ELR (cell line): ENCODE data around the gene HRH1.
"Not testable (repeated sequence)": the region's sequence is repeated elsewhere in the genome, so short reads cannot be mapped to it uniquely, and the experiment has no call there.

Experiments used
- DNase-seq: peaks from one replicate; pipeline ENCODE4 v3.0.0-alpha.2; 2015; ENCODE audit warnings: low read depth

The HRH1 gene

DNA sequence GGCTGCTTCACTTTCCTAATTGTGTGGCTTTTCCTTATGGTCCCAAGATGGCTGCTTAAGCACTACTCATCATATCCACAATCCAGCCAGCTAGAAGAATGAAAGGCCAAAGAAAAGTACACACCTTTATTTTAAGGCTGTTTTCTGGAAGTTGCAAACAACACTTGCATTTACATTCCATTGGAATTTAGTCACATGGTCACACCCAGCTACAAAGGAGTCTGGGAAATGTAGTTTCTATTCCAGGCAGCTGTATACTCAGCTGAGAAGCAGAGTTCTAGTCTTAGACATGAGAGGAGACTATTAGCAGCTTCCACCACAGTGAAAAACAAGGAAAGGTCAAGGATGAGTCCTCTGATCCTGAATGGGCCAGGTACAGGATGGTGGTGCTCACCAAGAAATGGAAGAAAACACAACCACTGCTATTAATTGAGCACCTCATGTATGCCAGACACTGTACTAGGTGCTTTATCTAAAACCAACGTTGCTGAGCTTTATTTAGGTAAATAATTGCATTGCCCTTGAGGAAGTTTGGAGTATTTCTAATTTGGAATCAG, 89.9 kb downstream of the HRH1 start:
- DNase-seq, result peak; percentile 64

DNA sequence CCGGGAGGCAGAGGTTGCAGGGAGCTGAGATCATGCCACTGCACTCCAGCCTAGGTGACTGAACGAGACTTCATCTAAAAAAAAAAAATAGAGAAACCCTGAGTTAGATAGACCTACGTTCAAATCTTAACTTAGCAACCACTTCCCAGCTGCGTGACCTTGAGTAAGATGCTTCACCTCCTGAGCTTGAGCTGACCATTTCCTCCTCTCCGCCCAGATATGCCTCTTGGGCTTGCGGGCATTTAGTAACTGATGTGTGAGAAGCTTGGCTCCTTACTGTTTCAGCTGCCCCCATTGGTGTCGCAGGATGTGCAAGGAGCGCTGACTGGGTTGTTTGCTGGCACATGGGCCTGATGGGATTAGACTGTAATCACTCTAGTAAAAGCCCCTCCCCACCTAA, 91.0 kb downstream of the HRH1 start:
- no peak for DNase-seq

DNA sequence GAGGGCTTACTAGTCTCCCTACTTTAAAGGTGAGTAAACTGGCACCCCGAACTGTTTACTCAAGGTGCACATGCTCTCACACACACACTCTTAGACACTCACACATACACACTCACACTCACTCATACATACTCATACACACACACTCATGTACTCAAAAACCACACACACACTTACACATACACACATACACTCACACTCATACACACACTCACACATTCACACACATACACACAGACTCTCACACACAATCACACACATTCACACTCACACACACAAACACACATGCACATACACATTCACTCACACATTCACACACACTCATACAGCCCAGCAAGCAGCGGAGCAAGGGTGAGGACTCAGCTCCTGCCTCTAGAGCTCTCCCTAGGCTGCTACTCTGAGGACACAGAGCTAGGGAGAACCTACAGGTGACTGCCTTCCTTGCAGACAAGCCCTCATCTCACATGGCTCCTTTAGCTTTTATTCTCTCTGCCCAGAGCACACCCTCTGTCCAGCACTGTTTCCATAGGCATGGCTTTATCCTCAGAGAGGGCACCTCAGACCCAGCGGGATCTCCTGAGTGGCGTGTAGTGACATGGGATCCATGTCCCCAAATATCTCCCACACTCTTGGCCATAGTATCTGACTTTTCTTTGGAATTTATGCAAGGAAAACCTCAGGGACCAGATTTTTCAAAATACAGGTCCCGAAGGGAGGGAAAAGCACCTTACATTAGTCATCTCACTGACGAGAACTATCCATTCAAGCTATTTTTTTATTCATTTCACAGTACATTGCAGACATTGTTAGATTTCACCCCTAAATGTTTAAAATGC, 91.8 kb downstream of the HRH1 start:
- DNase-seq, result peak; percentile 23

GRCh38 chr3:11246663-11246970, 92.3 kb downstream of the HRH1 start:
- DNase-seq, result peak; percentile 35

- no peak for DNase-seq
These were observed 93.1 kb downstream of the HRH1 start for GRCh38 chr3:11247362-11247761.

- DNase-seq, result peak; percentile 65
These were observed 94.3 kb downstream of the HRH1 start for GRCh38 chr3:11248596-11248995.

DNA sequence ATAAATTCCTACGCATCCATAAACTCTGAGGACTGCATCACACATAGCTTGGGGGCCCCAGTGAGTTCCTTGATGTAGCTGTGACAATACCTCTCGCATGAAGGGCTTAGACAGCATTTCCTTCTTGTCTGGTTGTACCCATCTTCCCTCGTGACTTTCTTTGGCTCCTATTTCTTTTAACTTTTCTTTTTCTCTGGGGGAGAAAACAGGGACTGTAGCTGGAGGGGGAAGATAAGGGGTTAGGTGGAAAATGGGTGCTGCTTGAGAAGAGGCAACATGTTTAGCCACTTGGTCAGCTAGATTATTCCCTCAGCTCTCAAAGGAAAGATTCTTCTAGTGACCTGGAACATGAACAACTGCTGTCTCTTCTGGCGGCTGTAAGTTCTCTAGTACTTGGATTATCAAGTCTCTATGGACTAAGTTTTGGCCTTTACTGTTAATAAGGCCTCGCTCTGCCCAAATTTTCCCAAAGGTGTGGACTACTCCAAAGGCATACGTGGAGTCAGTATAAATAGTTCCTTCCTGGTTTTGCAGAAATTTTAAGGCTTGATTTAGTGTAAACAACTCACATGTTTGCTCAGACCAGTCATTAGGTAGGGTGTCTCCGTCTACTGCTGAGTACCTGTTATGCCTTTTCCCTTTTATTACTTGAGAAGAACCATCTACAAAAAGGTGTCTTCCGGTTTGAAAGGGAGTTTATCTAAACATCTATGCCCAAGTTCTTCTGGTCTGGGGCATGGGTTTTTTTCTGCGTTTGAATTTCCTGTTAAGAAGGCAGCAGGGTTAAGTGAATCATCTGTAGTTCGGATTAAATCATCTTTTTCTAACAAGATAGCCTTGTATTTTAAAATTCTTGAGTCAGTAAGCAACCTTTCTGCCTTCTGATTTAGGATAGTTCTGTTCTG, 96.9 kb downstream of the HRH1 start:
- peak; percentile 32 for DNase-seq

- no peak for DNase-seq
These were observed 97.5 kb downstream of the HRH1 start for GRCh38 chr3:11251807-11252176.

- DNase-seq, result no peak
These were observed 100.6 kb downstream of the HRH1 start for GRCh38 chr3:11254876-11255275.

DNA sequence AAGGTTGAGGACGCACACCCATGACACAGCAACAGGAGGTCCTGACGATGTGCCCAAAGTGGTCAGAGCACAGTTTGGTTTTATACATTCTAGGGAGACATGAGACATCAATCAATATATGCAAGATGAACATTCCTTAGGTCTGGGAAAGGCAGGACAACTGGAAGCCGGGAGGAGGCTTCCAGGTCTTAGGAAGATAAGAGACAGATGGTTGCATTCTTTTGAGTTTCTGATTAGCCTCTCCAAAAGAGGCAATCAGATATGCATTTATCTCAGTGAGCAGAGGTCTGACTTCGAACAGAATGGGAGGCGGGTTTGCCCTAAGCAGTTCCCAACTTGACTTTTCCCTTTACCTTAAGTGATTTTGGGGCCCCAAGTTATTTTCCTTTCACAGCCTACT, 101.2 kb downstream of the HRH1 start:
- DNase-seq, result not testable (repeated sequence)

DNA sequence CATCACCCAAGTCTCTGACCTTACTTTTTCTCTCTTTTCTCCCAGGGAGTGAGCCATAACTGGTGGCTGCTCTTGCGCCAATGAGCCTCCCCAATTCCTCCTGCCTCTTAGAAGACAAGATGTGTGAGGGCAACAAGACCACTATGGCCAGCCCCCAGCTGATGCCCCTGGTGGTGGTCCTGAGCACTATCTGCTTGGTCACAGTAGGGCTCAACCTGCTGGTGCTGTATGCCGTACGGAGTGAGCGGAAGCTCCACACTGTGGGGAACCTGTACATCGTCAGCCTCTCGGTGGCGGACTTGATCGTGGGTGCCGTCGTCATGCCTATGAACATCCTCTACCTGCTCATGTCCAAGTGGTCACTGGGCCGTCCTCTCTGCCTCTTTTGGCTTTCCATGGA, 104.7 kb downstream of the HRH1 start:
- DNase-seq, result no peak

- DNase-seq, result no peak
These were observed 106.2 kb downstream of the HRH1 start for GRCh38 chr3:11260460-11260859.

- no peak for DNase-seq
These were observed 114.7 kb downstream of the HRH1 start for GRCh38 chr3:11269007-11269406.

DNA sequence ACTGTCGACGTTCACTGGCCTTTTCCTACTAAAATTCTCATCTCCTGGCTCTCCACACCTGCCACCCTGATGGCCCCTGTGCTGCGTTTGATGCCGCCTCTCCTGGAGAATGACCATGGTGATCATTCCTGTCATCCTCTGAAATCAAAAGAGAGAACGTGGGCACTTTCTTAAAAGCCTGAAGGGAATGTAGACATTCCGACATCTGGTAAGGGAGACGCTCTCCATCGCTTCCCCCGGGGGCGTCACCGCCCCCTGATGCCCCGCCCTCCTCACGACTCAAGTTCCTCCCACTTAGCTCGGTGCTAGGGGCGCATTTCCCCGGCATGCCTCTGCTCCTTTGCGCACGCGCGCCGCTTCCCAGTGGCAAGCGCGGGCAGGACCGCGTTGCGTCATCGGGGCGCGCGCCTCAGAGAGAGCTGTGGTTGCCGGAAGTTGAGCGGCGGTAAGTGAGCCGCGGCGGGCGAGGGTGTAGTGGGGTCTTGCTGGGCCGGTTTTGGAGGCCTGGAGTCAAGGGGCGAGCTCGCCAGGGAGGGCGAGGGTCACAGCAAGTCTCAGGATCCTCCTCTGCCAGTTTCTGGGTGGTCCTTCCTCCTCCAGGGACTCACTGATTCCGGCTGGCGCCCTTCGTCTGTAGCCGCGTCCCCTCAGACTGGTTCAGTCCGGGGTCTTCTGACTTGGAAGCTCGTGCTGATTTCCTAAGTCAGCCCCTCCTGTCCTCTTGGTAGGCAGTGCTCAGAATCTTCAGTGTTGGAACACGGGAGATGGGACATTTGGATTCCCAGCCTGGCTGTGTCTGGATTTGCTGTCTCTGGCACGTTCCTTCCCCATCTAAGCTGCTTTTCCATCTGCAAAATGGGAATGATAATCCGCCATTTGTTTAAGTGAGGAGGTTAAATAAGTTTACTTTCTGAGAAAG, 118.0 kb downstream of the HRH1 start, which contains the start of gene ATG7:
Gene ATG7, plus strand, starts transcription at position 412 of the 919 bp plus-strand sequence. CDS start 26,299 bp downstream, outside the sequence.
- DNase-seq, result peak; percentile 97

GRCh38 chr3:11272906-11273574, 118.7 kb downstream of the HRH1 start:
- DNase-seq, result peak; percentile 41

GRCh38 chr3:11273891-11274291, 119.6 kb downstream of the HRH1 start:
- DNase-seq, result peak; percentile 27

GRCh38 chr3:11274566-11275142, 120.4 kb downstream of the HRH1 start:
- DNase-seq, result no peak

GRCh38 chr3:11275926-11276325, 121.6 kb downstream of the HRH1 start:
- DNase-seq, result no peak

GRCh38 chr3:11276901-11277300, 122.6 kb downstream of the HRH1 start:
- peak; percentile 71 for DNase-seq

DNA sequence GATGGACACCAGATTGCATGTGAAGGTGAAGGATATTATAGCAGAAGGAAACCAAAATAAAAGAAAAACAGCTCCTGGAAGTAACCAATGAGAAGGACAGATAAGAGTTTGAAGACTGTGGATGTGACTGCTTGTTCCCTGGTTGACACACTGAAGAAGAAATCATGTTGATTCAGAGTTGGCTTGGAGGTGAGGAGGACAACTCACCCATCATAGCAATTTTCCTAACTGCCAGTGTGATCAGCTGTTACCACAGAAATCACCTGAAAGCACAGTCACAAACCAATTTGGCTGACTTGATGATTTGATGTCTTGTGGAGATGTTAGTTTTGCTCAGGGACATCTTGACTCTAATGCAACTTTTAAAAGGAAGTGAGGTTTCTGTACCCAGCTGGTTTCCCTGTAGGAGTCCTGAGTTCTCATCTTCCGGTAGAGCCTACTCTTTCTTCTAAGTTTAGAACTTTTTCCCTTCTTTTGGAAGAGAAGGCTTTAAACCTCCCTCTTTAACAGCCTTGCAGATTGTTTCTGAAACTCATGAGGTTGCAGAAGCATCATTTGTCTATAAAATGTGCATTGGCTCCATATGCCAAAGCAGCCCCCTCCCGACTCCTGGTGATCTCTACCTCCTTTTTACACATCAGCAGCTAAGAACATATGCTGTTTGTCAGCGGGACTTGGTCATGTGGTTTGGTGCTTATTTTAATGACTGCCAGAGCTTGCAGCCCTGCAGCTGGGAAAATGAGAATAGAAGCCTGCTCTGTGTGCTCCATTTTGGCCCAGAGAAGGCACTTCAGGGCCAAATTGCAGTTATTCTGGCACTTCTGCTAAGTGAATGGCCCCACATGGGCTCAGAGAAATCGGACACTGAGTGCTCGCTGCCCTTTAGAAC, 128.2 kb downstream of the HRH1 start:
- no peak for DNase-seq
